IPS DF 4.7 (cell line): ENCODE data around the gene PPARA.
"Not testable (repeated sequence)": the region's sequence is repeated elsewhere in the genome, so short reads cannot be mapped to it uniquely, and the experiment has no call there.

Experiments
- DNase-seq: peaks from one replicate; pipeline ENCODE4 v3.0.0-alpha.2; 2013; ENCODE audit warnings: low spot score; ENCODE audit errors: extremely low read depth

PPARA gene

DNA sequence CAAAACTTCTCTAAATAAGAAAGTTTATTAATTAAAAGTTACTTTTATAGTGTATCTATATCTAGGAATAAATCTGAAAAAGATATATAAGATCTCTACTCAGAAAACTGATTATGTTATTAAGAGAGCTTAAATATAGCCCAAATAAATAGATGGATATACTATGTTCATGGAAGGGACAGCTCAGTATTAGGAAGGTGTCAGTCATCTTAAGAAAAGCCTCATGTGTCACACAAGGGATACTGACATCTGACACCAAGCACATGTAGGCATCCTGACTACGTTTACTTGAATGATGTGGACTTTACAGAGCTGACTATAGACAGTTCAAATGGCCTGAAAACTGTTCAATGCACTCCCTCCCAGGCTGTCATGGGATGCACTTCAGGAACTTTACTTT, 19.3 kb downstream of the PPARA start:
- no peak for DNase-seq

DNA sequence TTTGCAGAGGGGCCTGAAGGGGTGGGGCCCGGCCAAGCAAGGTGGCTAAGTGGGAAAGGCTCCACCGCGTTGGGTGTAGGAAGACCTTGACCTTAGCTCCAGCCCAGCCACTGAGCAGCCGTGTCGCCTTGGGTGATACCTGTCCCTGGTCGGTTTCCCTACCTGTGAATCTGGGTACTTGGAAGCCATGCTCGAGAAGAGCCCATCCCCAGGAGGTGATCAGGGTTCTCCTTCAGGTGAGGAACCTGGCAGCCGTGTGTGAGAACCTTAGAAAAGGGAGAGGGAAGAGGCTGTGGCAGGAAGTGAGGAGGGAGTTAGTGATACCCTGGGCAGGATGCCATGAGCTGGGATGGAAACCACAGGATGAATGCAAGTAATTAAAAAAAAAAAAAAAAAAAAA, 21.6 kb downstream of the PPARA start:
- no peak for DNase-seq

DNA sequence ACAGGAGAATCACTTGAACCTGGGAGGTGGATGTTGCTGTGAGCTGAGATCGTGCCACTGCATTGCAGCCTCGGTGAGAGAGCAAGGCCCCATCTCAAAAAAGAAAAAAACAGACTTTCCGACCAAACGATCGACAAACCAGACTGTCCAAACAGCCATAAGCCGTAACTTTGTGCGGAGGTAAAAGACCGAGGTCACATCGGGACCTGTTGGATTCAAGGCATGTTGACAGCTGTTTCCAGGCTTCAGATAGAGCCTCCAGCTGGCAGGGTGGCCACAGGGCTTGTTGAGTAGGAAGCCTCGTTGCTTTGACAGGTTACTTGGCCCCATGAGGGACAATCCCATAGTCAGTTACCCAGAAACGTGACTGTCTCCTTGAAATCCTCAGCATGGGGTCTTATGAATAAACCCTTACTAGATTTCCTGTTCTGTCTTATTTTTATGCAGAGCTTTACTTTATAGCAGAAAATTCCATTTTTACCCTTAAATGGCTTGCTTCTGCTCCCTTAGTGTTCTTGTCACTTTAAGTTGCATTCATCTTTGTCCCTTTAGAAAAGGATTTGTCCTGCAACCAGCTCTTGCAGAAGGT, 22.3 kb downstream of the PPARA start:
- DNase-seq = no peak

DNA sequence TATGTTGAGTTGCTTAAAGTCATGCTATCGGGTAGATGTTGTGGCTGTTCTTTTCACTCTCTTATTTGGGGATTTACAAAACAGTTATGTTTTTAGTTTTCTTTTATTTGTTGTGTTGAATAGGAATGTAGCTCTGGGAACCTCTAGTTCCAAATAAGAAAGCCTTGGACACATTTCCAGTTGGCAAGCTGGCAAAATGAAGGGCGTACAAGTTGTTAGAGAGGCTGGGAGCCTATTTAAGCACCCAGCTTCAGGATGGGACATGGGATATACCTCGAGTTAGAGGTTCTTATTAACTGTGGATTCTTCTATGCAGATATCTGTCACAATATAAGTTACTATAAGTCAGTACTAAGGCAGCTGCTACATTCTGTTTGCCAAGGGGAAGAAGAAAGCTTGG, 22.8 kb downstream of the PPARA start:
- DNase-seq = no peak

DNA sequence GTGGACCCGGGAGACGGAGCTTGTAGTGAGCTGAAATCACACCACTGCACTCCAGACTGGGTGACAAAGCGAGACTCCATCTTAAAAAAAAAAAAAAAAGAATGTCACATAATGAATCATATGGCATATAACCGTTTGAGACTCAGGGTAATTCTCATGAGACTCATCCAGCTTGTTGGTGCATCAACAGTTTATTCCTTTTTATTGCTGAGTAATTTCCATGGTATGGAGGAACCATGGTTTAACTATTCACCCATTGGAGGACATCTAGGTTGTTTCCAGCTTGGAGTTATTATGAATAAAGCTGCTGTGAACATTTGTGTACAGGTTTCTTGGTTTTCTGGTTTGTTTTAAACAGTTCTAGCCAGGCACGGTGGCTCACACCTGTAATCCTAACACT, 25.3 kb downstream of the PPARA start:
- no peak for DNase-seq

DNA sequence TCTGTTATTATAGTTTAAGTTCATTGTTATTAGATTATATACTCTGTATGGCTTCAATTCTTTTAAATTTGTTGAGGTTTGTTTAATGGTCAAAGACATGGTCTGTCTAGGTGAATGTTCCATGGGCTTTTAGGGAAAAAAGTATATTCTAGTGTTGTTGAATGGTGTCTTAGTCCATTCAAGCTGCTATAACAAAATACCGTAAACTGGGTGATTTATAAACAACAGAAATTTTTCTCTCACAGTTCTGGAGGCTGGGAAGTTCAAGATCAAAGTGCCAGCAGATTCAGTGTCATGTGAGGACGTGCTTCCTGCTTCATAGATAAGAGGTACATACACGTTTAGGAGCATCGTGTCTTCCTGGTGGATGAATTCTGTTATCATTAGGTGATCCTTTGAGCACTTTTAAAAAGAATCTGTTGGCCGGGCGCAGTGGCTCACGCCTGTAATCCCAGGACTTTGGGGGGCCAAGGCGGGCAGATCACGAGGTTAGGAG, 26.2 kb downstream of the PPARA start:
- no peak for DNase-seq

DNA sequence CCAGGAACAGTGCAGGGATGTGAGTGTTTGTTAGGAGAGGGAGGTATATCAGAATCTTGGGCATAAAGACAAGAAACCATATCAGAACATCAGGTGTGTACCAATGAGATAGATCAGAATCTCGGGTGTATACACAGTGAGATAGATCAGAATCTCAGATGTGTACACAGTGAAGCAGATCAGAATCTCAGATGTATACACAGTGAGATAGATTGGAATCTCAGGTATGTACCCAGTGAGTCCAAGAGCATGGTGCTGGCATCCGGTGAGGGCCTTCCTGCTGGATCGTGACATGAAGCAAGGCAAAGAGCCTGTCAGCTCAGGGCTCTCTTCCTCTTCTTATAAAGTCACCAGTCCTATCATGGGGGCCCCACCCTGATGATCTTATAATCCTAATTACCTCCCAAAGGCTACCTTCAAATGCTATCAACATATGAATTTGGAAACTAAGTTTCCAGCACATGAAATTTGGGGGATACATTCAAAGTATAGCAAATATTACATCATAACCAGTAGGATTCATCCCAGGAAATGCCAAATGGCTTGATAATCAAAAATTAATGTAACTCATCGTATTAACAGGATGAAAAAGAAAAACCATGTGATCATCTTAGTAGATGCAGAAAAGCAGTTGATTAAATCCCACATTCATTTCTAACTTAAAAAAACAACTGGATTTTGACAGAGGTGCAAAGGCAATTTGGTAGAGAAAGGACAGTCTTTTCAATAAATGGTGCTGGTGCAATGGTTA, 28.6 kb downstream of the PPARA start:
- DNase-seq = no peak

DNA sequence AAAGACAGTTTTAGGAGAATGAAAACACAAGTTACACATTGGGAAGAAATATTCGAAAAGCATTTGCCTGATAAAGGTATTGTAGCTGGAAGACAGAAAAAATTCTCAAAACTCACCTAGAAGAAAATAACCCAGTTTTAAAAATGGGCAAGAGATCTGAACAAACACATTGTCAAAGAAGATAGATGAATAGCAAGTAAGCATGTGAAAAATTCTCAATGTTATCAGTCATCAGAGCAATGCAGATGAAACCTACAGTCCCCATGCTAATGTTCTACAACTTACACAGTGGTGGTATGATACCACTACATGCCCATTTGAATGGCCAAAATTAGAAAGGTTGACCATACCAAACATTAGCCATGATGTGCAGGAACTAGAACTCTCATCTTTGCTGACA, 29.4 kb downstream of the PPARA start:
- no peak for DNase-seq

DNA sequence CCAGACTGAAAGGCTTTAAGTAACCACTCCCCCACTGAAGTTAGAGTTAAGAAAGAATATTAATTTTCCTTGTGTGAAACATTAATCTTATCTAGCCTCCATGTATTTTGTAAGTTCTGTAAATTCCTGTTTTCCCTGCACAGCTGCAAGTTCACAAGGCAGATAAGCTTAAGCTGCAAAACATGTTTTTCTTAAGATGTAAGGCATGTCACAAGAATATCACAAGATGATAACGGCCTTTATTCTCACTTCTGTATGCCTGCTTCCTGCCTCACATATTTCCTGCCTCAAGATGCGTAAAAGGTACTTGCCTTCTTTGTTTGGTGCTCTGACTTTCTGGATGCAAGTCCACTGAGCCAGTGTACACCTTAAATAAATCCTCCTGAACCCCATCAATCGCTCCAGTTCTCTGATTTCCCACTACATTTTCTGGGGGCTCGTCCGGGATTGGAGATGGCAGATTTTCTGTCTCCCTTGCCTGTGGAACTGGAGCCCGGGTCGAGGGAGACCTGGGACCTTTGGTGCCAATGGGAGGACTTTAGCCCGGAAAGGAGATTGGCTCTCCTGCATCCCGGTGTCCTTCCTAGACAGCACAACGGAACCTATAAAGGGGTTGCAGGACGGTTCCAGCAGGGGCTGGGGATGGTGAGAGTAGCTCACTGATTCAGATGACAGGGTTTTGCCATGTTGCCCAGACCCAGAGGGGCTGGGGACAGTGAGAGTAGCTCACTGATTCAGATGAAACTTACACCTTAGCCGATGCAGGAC, 30.2 kb downstream of the PPARA start:
- DNase-seq = no peak

DNA sequence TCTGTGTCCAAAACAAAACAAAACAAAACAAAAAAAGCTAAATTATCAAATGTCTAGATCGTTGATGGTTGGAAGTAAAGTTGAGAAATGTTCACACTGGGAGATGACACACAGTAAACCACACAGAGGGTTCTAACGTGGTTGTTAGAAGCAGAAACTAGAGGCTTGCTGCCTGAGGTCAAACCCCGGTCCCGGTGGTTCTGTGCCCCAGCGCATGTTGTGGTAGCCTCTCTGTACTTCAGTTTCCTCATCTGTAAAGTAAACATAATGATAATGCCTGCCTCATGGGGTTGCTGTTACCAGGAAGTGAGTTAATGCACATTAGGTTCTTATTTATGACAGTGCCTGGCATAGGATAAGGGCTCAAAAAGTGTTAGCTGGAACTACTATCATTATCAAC, 33.4 kb downstream of the PPARA start:
- DNase-seq = no peak

DNA sequence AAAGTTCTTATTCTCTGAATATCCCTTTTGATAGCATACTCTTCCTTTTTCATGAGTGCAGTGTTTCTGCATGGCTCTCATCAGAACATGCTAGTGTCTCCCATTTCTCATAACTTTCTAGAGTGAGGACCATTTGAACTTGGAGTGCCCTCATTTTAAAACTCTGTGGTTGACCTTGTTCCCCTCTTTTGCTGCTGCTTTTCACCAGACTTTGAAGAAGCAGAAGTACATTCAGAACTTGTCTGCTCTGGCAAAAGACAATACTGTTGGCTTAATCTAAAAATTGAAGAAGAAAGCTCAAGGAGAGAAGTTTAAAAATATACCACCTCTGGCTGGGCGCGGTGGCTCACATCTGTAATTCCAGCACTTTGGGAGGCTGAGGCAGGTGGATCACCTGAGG, 35.0 kb downstream of the PPARA start:
- no peak for DNase-seq

DNA sequence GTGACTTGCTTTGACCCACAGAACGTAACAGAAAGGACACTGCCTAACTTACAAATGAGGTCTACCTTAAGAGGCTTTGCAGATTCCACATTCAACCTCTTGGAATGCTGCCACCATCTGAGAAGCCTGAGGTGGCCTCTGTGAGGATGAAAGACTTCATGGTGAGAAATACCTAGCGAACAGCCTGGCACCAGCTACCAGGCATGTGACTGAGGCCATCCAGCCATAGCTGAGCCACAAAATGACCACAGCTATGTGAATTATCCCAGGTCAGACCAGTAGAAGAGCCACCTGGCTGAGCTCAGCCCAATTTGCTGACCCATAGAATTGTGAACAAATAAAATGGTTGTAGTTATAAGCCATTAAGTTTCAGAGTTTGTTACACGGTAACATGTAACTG, 37.5 kb downstream of the PPARA start:
- DNase-seq = no peak

DNA sequence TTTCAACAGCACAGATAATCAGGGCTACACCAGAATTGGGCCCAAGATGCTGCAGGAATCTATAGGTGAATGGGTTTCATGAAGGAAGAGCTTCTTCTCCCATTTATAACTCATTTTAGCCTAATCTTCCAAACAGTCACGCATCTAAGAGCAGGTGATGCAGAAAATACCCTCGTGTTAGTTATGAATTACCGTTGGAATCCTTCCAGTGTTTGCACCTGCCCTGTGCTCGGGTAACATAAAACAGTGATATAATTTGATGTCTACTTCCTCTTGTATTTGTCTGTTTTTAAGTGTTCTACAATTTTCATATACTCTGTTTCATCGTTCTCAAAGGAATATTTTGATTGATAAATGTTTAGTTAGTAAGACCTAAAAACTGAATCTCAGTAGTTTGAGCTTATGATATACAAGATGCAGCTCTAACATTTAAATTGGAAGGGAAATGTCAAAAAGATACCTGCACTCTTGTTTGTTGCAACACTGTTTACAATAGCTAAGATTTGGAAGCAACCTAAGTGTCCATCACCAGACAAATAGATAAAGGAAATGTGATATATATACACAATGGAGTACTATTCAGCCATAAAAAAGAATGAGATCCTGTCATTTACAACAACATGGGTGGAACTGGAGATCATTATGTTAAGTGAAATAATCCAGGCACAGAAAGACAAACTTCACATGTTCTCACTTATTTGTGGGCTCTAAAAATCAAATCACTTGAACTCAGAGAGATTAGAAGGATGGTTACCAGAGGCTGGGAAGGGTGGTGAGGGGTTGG, 42.1 kb downstream of the PPARA start:
- DNase-seq = no peak

DNA sequence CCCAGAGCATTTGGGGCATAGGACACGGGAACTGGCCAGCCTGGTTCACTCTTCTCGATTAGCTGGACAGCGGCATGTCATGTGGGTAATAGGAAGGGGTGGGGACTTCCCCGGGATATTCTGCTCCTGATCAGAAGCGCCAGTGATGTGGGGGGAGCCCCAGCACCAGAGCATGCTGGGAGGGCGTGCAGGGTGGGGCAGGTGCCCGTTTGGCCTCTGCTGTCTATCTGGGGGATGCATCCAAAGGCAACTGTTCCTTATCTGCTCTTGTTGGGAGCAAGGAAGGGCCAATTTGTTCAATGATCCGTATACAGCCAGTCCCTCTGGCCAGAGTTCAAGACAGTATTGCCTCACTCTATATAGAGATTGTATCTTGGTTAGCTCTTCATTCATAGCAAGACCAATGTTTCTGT, 43.6 kb downstream of the PPARA start:
- no peak for DNase-seq

DNA sequence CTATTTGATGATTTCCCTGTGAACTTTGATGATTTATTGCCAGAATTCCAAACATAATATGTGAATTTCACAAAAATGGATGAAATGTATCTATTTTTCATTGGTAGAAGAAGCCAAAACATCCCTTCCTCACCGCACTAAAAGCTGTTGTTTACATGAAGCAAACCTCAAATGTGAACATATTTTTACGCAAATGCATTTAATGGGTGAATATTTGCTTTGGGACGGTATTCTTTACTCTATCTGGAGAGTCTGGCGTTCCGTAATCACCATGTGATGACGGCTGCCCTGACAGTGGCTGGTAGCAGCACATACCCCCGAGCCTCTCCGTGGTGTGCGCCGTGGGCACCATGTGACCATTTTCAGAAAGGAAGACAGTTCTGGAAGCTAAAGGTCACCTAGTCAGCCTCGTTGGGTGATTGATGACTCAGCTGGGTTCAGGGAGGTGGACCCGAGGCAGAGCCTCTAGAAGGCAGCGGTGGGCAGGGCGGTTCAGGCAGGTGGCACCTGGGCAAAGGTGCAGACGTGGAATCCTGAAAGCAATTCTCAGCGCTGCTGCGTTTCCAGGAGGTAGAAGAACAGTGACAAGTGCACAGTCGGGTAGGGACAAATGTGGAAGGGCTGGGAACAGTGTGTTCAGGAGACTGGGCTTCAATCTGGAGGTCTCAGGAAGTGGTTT, 45.3 kb downstream of the PPARA start:
- no peak for DNase-seq

DNA sequence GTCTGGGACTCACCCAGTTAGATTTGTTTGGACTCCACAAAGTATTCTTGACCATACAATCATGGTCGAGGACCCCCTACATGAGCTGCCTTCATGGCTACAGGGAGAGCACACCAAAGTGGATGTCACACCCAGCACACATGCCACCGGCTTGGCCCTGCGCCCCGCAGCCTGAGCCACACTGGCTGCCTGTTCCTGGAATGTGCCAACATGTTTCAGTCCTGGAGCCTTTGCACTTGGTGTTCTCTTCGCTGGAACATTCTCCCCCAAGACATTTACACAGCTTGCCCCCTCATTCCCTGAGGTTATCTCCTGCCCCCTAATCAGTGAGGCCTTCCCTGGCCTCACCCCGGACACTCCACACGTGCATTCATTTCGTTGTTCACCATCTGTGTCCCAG, 46.0 kb downstream of the PPARA start:
- DNase-seq = no peak

DNA sequence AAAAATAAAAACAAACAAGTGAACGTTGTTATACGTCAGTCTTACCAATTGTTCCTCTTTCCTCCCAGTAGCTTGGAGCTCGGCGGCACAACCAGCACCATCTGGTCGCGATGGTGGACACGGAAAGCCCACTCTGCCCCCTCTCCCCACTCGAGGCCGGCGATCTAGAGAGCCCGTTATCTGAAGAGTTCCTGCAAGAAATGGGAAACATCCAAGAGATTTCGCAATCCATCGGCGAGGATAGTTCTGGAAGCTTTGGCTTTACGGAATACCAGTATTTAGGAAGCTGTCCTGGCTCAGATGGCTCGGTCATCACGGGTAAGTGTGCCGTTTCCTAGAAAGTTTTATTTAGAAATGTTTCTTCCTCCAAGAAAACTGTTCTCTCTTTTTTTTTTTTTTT, 47.9 kb downstream of the PPARA start:
- DNase-seq = no peak

DNA sequence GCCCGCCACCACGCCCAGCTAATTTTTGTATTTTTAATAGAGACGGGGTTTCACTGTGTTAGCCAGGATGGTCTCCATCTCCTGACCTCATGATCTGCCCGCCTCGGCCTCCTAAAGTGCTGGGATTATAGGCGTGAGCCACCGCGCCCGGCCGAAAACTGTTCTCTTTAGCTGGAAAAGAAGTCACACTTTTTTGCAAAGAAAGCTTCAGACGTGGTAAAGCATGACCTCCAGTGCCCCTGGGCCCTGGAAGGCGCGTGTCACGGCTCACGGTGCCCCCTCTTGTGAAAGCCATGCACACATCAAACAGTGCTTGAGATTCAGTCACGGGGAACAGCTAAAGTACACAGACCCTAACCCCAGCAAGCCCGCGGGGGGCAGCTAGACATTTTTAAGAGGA, 48.5 kb downstream of the PPARA start:
- DNase-seq = not testable (repeated sequence)

DNA sequence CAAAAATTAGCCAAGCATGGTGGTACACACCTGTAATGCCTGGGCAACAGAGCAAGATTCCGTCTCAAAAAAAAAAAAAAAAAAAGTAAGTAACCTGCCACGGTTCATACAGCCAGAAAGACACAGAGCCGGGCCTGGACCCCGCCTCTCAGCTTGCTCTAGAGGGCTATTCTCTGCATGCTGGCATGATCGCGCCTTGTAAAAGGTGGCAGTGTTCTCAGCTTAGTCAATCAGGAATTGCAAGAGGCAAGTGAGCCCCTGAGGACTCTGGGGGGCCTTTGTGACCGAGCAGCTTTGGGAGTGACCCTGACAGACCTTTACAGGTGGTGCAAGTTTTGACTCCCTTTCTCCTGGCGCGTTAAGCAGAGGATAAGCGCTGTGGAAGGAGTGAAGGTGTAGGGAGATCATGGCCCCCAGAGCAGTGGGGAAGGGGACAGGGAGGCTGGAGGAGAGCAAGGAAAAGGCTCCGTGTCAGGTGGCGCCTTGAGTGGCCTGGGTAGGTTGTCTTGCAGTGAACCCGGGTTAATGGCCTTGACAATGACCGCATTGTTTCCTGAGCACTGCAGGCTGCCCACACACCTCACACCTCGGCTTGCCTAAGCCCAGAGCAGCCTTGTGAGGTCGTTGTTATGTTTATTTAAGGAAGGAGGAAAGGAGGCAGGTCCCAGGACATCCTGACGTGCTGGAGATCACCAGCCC, 50.9 kb downstream of the PPARA start:
- peak; percentile 62 for DNase-seq

DNA sequence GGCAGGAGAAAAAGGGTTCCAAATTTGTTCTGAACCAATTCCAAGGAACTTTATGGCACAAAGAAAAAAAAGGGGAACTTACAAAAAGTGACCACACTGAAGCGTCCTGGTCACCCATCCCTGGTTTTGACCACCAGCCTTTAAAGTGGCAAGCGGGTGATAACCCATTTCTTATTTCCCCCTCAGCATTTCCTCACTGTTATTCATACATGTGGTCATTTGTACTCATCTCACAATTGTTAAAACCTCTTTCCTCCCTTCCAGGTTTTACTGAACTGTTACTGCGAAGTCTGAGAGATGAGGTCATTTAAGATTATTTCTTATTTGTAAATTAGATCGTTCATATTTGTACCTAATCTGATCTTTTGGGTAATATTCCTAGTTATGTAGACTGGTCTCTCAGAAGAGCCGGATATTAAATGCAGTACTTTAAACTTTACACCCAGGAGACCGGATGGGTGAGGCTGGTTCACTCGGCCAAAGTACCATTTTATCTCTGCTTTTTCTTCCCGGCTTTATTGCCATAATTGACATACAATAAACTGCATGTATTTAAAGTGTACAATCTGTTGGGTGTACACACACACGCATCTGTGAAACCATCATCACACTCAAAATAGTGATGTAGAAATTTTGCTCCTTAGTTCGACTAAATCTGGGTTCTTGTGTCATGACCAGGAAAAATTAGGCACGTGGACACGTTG, 52.7 kb downstream of the PPARA start:
- no peak for DNase-seq
